Measurements from ENCODE around the gene TSACC. TPM values are rescaled to one million over a fixed set of nuclear protein-coding genes. Genes with fewer than 3 reads are reported as not detected.
"Not testable (repeated sequence)": the region's sequence is repeated elsewhere in the genome, so short reads cannot be mapped to it uniquely, and the experiment has no call there.

The TSACC gene
- total and polyA plus RNA-seq, 4 donors: 0.28 to 2.7 (median 0.60) TPM; not detected in 1

DNA sequence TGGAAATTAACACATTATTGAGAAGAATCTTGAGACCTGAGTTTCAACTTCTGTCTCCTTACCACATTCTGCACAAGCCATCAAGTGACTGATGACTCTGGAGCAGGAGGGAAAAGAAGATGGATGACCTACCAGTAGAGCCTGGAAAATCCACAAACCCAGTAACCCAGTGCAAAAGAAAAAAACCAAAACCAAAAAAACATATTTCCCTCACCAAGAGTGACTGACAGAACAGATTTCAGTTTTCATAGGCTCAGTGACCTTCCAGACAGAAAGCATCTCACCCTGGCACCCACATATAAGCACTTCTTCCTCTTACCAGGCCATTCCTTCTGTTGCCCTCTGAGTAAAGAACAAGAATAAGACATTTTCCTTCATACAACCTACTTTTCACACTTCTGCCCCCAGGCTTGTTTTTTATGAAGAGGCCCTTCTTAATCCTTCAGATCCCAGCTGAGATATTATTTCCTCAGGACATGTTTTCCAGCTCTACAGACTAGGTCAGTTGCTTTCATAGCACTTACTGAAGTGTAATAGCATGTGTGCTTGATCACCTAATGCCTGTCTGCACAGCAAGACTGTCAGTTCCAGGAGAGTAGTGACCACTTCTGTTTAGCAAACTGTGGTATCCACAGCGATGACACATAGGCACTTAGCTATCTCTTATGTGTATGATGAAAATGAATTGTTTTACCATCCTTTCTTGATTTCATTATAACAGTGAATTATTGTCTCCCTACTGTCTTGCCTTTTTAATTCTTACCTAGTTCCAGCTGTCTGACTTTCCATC is 4.0 kb downstream of the TSACC start:
- TF ChIP-seq, protein P1, sequence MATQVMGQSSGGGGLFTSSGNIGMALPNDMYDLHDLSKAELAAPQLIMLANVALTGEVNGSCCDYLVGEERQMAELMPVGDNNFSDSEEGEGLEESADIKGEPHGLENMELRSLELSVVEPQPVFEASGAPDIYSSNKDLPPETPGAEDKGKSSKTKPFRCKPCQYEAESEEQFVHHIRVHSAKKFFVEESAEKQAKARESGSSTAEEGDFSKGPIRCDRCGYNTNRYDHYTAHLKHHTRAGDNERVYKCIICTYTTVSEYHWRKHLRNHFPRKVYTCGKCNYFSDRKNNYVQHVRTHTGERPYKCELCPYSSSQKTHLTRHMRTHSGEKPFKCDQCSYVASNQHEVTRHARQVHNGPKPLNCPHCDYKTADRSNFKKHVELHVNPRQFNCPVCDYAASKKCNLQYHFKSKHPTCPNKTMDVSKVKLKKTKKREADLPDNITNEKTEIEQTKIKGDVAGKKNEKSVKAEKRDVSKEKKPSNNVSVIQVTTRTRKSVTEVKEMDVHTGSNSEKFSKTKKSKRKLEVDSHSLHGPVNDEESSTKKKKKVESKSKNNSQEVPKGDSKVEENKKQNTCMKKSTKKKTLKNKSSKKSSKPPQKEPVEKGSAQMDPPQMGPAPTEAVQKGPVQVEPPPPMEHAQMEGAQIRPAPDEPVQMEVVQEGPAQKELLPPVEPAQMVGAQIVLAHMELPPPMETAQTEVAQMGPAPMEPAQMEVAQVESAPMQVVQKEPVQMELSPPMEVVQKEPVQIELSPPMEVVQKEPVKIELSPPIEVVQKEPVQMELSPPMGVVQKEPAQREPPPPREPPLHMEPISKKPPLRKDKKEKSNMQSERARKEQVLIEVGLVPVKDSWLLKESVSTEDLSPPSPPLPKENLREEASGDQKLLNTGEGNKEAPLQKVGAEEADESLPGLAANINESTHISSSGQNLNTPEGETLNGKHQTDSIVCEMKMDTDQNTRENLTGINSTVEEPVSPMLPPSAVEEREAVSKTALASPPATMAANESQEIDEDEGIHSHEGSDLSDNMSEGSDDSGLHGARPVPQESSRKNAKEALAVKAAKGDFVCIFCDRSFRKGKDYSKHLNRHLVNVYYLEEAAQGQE (IDR thresholded peaks at IDR 0.05): no peak
- no peak for TF ChIP-seq HNF4A (conservative IDR thresholded peaks at IDR 0.05)
- TF ChIP-seq, protein P2, sequence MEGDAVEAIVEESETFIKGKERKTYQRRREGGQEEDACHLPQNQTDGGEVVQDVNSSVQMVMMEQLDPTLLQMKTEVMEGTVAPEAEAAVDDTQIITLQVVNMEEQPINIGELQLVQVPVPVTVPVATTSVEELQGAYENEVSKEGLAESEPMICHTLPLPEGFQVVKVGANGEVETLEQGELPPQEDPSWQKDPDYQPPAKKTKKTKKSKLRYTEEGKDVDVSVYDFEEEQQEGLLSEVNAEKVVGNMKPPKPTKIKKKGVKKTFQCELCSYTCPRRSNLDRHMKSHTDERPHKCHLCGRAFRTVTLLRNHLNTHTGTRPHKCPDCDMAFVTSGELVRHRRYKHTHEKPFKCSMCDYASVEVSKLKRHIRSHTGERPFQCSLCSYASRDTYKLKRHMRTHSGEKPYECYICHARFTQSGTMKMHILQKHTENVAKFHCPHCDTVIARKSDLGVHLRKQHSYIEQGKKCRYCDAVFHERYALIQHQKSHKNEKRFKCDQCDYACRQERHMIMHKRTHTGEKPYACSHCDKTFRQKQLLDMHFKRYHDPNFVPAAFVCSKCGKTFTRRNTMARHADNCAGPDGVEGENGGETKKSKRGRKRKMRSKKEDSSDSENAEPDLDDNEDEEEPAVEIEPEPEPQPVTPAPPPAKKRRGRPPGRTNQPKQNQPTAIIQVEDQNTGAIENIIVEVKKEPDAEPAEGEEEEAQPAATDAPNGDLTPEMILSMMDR (IDR thresholded peaks at IDR 0.05; ENCODE audit: low read depth, low read length, missing input control): no peak
- TF ChIP-seq, protein P3, sequence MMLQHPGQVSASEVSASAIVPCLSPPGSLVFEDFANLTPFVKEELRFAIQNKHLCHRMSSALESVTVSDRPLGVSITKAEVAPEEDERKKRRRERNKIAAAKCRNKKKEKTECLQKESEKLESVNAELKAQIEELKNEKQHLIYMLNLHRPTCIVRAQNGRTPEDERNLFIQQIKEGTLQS (IDR thresholded peaks at IDR 0.05): no peak
- WGBS: 95% methylated on average over 1 of the region's 1 CpG
- no peaks in the 10 kb centered on the region for H3K9me3 ChIP-seq (ENCODE audit: control insufficient read depth in 4 of 4, low read length in 3 of 4)
- DNase-seq (ENCODE audit: low spot score): no peak
- no peak overlapping the region for H3K4me3 ChIP-seq (ENCODE audit: low read depth in 1 of 3, low read length in 3 of 3)
- no peaks in the 10 kb centered on the region for H3K36me3 ChIP-seq (ENCODE audit: control insufficient read depth in 4 of 4, insufficient read depth in 3 of 4, low read depth in 1 of 4, low read length in 3 of 4)
- H3K4me1 ChIP-seq (ENCODE audit: control insufficient read depth in 4 of 4, insufficient read depth in 4 of 4, low read length in 3 of 4): peaks cover 0 to 3% (median 0%) of the 10 kb centered on the region in 4 donors
- H3K27ac ChIP-seq (ENCODE audit: low read depth in 1 of 2, low read length in 2 of 2): no peak overlapping the region
- no peaks in the 10 kb centered on the region for H3K27me3 ChIP-seq (ENCODE audit: control insufficient read depth in 4 of 4, insufficient read depth in 4 of 4, low read length in 3 of 4)
- H3K9ac ChIP-seq (ENCODE audit: low read depth in 1 of 2, low read length in 2 of 2): no peak overlapping the region

DNA sequence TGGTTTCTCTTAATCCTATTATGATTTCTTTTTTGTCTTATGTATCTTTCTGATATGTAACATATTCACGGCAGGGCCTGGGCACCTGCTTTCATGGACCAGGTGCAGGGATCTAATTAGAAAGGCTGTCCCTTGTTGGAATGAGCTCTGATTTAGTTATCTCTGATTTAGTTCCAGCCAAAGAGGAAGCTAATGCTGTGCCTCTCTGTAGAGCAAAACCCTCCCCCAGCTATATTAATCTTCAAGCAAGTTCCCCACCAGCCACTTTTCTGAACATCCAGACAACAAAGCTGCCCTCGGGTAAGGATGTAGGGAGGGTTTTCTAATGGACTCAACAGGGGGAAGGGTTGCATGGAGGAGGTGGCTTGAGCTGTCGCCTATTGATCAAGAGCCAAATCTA is 6.1 kb downstream of the TSACC start:
- DNase-seq (ENCODE audit: low spot score): no peak
- H3K36me3 ChIP-seq (ENCODE audit: control insufficient read depth in 4 of 4, insufficient read depth in 3 of 4, low read depth in 1 of 4, low read length in 3 of 4): no peaks in the 10 kb centered on the region
- H3K9ac ChIP-seq (ENCODE audit: low read depth in 1 of 2, low read length in 2 of 2): no peak overlapping the region
- WGBS: 84% methylated on average over 3 of the region's 3 CpGs
- H3K27ac ChIP-seq (ENCODE audit: low read depth in 1 of 2, low read length in 2 of 2): no peak overlapping the region
- TF ChIP-seq SP1 (IDR thresholded peaks at IDR 0.05) (no peak), YY1 (IDR thresholded peaks at IDR 0.05) (no peak), RAD21 (IDR thresholded peaks at IDR 0.05) (no peak), HNF4G (IDR thresholded peaks at IDR 0.05) (no peak), GABPA (IDR thresholded peaks at IDR 0.05 in 1 of 2, conservative IDR thresholded peaks at IDR 0.05 in 1 of 2) (no peak), JUND (IDR thresholded peaks at IDR 0.05) (no peak), NR2F2 (IDR thresholded peaks at IDR 0.05) (no peak), RXRA (IDR thresholded peaks at IDR 0.05) (no peak)
- no peaks in the 10 kb centered on the region for H3K4me1 ChIP-seq (ENCODE audit: control insufficient read depth in 4 of 4, insufficient read depth in 4 of 4, low read length in 3 of 4)
- no peaks in the 10 kb centered on the region for H3K9me3 ChIP-seq (ENCODE audit: control insufficient read depth in 4 of 4, low read length in 3 of 4)
- H3K27me3 ChIP-seq (ENCODE audit: control insufficient read depth in 4 of 4, insufficient read depth in 4 of 4, low read length in 3 of 4): no peaks in the 10 kb centered on the region
- H3K4me3 ChIP-seq (ENCODE audit: low read depth in 1 of 3, low read length in 3 of 3): no peak overlapping the region

DNA sequence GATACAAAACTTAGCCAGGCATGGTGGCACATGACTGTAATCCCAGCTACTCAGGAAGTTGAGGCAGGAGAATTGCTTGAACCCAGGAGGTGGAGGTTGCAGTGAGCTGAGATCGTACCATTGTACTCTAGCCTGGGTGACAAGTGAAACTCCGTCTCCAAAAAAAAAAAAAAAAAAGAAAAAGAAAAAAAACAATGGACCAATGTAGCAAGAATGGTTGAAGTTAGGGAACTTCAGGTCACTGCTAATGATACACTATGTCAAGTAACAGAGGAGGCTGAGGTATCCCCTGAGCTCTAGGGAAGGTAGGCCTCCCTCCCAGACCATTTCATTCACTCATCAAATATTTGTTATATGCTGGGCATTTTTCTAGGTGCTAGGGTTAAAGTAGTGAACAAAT is 7.7 kb downstream of the TSACC start:
- not testable (repeated sequence) for H3K9me3 ChIP-seq (ENCODE audit: control insufficient read depth in 4 of 4, low read length in 3 of 4); DNase-seq (ENCODE audit: low spot score); H3K4me1 ChIP-seq (ENCODE audit: control insufficient read depth in 4 of 4, insufficient read depth in 4 of 4, low read length in 3 of 4); H3K27me3 ChIP-seq (ENCODE audit: control insufficient read depth in 4 of 4, insufficient read depth in 4 of 4, low read length in 3 of 4); H3K36me3 ChIP-seq (ENCODE audit: control insufficient read depth in 4 of 4, insufficient read depth in 3 of 4, low read depth in 1 of 4, low read length in 3 of 4); H3K27ac ChIP-seq (ENCODE audit: low read depth in 1 of 2, low read length in 2 of 2); H3K4me3 ChIP-seq (ENCODE audit: low read depth in 1 of 3, low read length in 3 of 3); H3K9ac ChIP-seq (ENCODE audit: low read depth in 1 of 2, low read length in 2 of 2)
- WGBS: 95% methylated on average over 2 of the region's 2 CpGs
